ENCODE results near the gene ODF4.
A peak's percentile ranks its signal among the peaks of the same experiment; 100 is the strongest.

ODF4 gene

GRCh38 chr17:8339540-8339939, at the start of gene ODF4:
Gene ODF4 (plus strand): TSS chr17:8339840. CDS start chr17:8340052, 212 bp downstream.
- no peak for DNase-seq (ENCODE audit: low spot score)

- no peak for DNase-seq (ENCODE audit: low spot score)
These were observed 49.6 kb upstream of the ODF4 start for GRCh38 chr17:8290043-8290442.

GRCh38 chr17:8292639-8293395, 46.8 kb upstream of the ODF4 start:
- no peak for DNase-seq (ENCODE audit: low spot score)

- no peak for DNase-seq (ENCODE audit: low spot score)
These were observed 45.3 kb upstream of the ODF4 start for GRCh38 chr17:8294361-8294760.

GRCh38 chr17:8294814-8295316, 44.8 kb upstream of the ODF4 start:
- no peak for DNase-seq (ENCODE audit: low spot score)

GRCh38 chr17:8300226-8300625, 39.4 kb upstream of the ODF4 start:
- no peak for DNase-seq (ENCODE audit: low spot score)

GRCh38 chr17:8300627-8301242, 38.9 kb upstream of the ODF4 start:
- DNase-seq (ENCODE audit: low spot score): peak; percentile 78

GRCh38 chr17:8310601-8311123, 29.0 kb upstream of the ODF4 start:
- no peak for DNase-seq (ENCODE audit: low spot score)

GRCh38 chr17:8311131-8311790, 28.4 kb upstream of the ODF4 start:
- DNase-seq (ENCODE audit: low spot score): no peak

- no peak for DNase-seq (ENCODE audit: low spot score)
These were observed 27.4 kb upstream of the ODF4 start for GRCh38 chr17:8312251-8312650.

GRCh38 chr17:8312726-8313600, 26.7 kb upstream of the ODF4 start:
- no peak for DNase-seq (ENCODE audit: low spot score)

- no peak for DNase-seq (ENCODE audit: low spot score)
These were observed 24.6 kb upstream of the ODF4 start for GRCh38 chr17:8314797-8315763.

- DNase-seq (ENCODE audit: low spot score): no peak
These were observed 23.8 kb upstream of the ODF4 start for GRCh38 chr17:8315764-8316217.

GRCh38 chr17:8318010-8318935, 21.4 kb upstream of the ODF4 start:
- no peak for DNase-seq (ENCODE audit: low spot score)

GRCh38 chr17:8320262-8320661, 19.4 kb upstream of the ODF4 start:
- no peak for DNase-seq (ENCODE audit: low spot score)

- no peak for DNase-seq (ENCODE audit: low spot score)
These were observed 18.6 kb upstream of the ODF4 start for GRCh38 chr17:8320990-8321389.

- no peak for DNase-seq (ENCODE audit: low spot score)
These were observed 17.6 kb upstream of the ODF4 start for GRCh38 chr17:8322061-8322460.

GRCh38 chr17:8324132-8324531, 15.5 kb upstream of the ODF4 start:
- no peak for DNase-seq (ENCODE audit: low spot score)

GRCh38 chr17:8324923-8325322, 14.7 kb upstream of the ODF4 start:
- DNase-seq (ENCODE audit: low spot score): no peak

All from CD4-positive, alpha-beta T cell treated with Interleukin-6 at 100 ng/mL for 8 hours (primary cell).